NCI-H2081 (cell line): ENCODE results near the gene MAPK7.

Source experiments
- DNase-seq, 2 experiments: peaks; one replicate each; lab custom pipeline; 2025; lab: John Stamatoyannopoulos, UW

The MAPK7 gene

GRCh38 chr17:19418251-19418992, 40.1 kb downstream of the MAPK7 start:
- DNase-seq: no peak

- DNase-seq: no peak
These were observed 42.9 kb downstream of the MAPK7 start for GRCh38 chr17:19421219-19421618.

DNA sequence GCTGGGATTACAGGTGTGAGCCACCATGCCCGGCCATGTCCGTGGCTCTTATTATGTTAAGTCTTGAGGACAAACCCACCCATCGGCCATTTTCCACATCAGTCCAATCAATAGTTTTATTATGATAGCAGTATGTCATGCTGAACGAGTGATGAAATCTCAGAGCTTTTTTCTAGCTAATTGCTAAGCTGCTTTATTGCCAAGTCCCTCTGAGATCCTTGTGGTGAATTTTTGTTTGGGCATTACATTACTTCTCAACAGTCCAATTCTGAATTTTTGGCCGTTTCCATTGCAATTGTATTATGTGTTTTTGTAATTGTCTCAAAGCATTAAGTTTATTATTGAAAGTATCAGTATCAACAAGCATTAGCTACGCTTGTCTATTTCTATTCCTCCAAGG, 43.6 kb downstream of the MAPK7 start:
- no peak for DNase-seq

DNA sequence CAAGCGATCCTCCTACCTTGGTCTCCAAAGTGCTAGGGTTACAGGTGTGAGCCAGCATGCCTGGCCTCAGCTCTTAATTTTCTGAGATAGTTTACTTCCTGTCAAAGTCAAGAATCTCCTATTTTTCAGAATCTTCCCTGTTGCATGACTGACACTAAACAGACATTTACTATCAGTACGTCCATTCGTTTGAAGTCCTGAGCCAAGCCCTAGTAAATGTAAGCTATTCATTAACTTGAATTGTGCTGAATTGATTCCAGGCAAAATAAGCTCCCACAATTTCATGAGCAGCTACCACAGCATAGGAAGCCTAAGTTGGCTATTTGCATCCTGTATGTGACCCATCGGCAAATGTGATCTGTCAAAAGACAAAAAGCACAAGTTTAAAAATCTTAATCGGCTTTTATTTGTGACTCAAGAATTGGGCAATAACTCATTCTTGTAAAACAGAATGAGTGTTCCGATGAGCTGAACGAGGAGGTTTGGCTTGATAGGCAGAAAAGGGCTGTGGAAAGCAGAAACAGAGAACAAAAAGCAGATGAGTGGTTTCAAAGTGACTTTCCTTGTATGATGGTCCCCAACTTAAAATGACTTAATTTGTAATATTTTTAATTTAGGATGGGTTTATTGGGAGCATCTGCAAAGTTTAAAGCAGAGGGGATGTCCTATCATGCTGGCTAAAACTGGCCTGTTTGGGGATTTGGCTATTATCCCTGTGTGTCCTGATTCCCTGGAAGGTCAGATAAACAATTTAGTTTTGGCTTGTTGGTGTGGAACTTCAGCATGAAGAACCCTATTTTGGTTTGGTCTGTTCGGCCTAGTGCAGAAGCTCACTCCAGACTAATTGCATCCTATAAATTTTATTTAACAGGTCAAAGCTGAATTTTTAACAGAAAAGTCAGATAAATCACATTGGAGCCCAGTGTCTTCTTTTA, 46.9 kb downstream of the MAPK7 start:
- no peak for DNase-seq

DNA sequence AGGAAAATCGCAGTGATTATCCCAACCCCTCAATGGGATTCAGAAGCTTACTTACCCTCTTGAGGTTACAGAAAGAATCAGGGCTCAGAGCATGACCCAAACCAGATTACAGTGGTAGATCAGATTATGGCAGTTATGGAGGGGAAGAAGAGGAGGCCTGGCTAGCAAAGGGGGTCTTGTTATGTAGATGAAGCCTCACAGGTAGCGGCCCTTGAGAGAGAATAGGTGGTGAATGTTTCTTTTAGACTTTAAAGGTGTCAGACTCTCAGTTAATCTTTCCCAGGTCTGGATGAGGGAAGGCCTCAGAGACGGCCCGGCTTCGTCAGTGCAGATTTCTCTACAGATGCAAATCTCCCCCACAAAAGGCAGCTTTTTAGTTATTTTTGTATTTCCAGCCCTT, 48.3 kb downstream of the MAPK7 start:
- DNase-seq: no peak

- no peak for DNase-seq
These were observed 53.4 kb downstream of the MAPK7 start for GRCh38 chr17:19431691-19432090.
